ENCODE measurements around the gene ZNF25. TPM values are rescaled to one million over a fixed set of nuclear protein-coding genes. Genes with fewer than 3 reads are reported as not detected.

The ZNF25 gene
- total RNA-seq, 1 experiment from 2014 or later, result 0.62 TPM

Other genes starting within 250 kb of the ZNF25 start
- not detected in 2 replicates for gene ZNF248, start 119.0 kb downstream of the ZNF25 start, total RNA-seq (2014; rRNA removed; shearing (Covaris generic))
- gene ZNF33A, start 34.0 kb upstream of the ZNF25 start, total RNA-seq (2014; rRNA removed; shearing (Covaris generic)), result 9.8 and 18.0 TPM in 2 replicates
- 1.1 and 1.9 TPM in 2 replicates for gene ZNF37A, start 117.7 kb upstream of the ZNF25 start, total RNA-seq (2014; rRNA removed; shearing (Covaris generic))